GM23248 (cell line): Measurements from ENCODE around the gene KRTAP4-8. TPM values are rescaled to one million over a fixed set of nuclear protein-coding genes. Genes with fewer than 3 reads are reported as not detected.

Experiments used
- DNase-seq: peaks from one replicate; pipeline ENCODE4 v3.0.0-alpha.2; 2015
- H2AFZ ChIP-seq: fragments of 200-600 bp; sonication (generic); 2 replicates; pipeline ENCODE4 v1.6.1; 2016; ENCODE audit warnings: antibody characterized with exemption
- H3F3A ChIP-seq: fragments of 200-600 bp; sonication (generic); 2 replicates; pipeline ENCODE4 v1.6.1; 2016; ENCODE audit warnings: mild to moderate bottlenecking, antibody characterized with exemption, mixed run types; ENCODE audit not compliant: insufficient read depth
- H3K27ac ChIP-seq: fragments of 200-600 bp; sonication (generic); 2 replicates; pipeline ENCODE4 v1.5.1; 2016; ENCODE audit warnings: mild to moderate bottlenecking
- H3K27me3 ChIP-seq: fragments of 200-600 bp; sonication (generic); replicated peaks from 2 replicates; pipeline ENCODE4 v1.6.1; 2016; ENCODE audit warnings: mild to moderate bottlenecking; ENCODE audit not compliant: insufficient read depth
- H3K36me3 ChIP-seq: fragments of 200-600 bp; sonication (generic); 2 replicates; pipeline ENCODE4 v1.6.1; 2016; ENCODE audit warnings: low read depth, mild to moderate bottlenecking
- H3K4me1 ChIP-seq: fragments of 200-600 bp; sonication (generic); 2 replicates; pipeline ENCODE4 v1.6.1; 2016; ENCODE audit warnings: mild to moderate bottlenecking; ENCODE audit not compliant: insufficient read depth
- H3K4me2 ChIP-seq: fragments of 200-600 bp; sonication (generic); one replicate; pipeline ENCODE4 v1.6.1; 2016; ENCODE audit warnings: mild to moderate bottlenecking; ENCODE audit not compliant: unreplicated experiment
- H3K4me3 ChIP-seq: fragments of 200-600 bp; sonication (generic); 2 replicates; pipeline ENCODE4 v1.5.1; 2016; ENCODE audit warnings: mild to moderate bottlenecking
- H3K79me2 ChIP-seq: fragments of 200-600 bp; sonication (generic); 2 replicates; pipeline ENCODE4 v1.6.1; 2016; ENCODE audit warnings: mild to moderate bottlenecking; ENCODE audit not compliant: insufficient read depth
- H3K9ac ChIP-seq: fragments of 200-600 bp; sonication (generic); 2 replicates; pipeline ENCODE4 v1.6.1; 2016; ENCODE audit warnings: mild to moderate bottlenecking
- H3K9me2 ChIP-seq: fragments of 200-600 bp; sonication (generic); 2 replicates; pipeline ENCODE4 v1.6.1; 2016; ENCODE audit warnings: mixed run types, mild to moderate bottlenecking, moderate library complexity; ENCODE audit not compliant: insufficient read depth
- H3K9me3 ChIP-seq: fragments of 200-600 bp; sonication (generic); one replicate; pipeline ENCODE4 v1.6.1; 2017; ENCODE audit warnings: low read depth
- H4K20me1 ChIP-seq: fragments of 200-600 bp; sonication (generic); 2 replicates; pipeline ENCODE4 v1.6.0; 2016; ENCODE audit not compliant: insufficient read depth
- EZH2 ChIP-seq: fragments of 200-600 bp; sonication (generic); IDR thresholded peaks from 2 replicates; pipeline ENCODE4 v1.6.1; 2018; ENCODE audit warnings: antibody characterized with exemption, mild to moderate bottlenecking; ENCODE audit not compliant: insufficient read depth, poor library complexity, severe bottlenecking
- EZH2phosphoT487 ChIP-seq: fragments of 200-600 bp; sonication (generic); IDR thresholded peaks from 2 replicates; pipeline ENCODE4 v1.6.1; 2018; ENCODE audit warnings: antibody characterized with exemption, moderate library complexity, mild to moderate bottlenecking, low read depth; ENCODE audit not compliant: insufficient read depth
- WGBS, 2 experiments: methylation state at CpG; one replicate each; pipeline ENCODE4 v1.1.6; 2015 to 2017; ENCODE audit warnings: low lambda C conversion rate in 2 of 2, low coverage in 1 of 2; ENCODE audit errors: missing lambda C conversion rate in 2 of 2; 5-methylcytosine and 5-hydroxymethylcytosine counted together
- in situ Hi-C: fragments of 300-500 bp; cut with MboI; formaldehyde crosslinking; loops from 2 replicates; pipeline ENCODE4 v1.15.0; 2020
- polyA plus RNA-seq: library from polyadenylated mRNA; unstranded; fragments of >200 nt; fragmentation: Nextera tagmentation; extraction: Ambion mirVana; gene quantifications from 2 replicates; pipeline ENCODE4 v1.2.1, GENCODE V29; 2016
- total RNA-seq: library from RNA; depleted of rRNA; stranded (reverse); fragments of >200 nt; shearing (Covaris generic); gene quantifications from 2 replicates; pipeline ENCODE4 v1.2.3, GENCODE V29; 2014; rRNA removed

The KRTAP4-8 gene
- total RNA-seq (not detected in 2 replicates), polyA plus RNA-seq (0.20 TPM in 1 of 2 replicates, not detected in the other)

- no peaks in the 10 kb centered on the region for H3K27me3 ChIP-seq
- H3K9ac ChIP-seq: no peak within 1 kb of the TSS
- H3K4me2 ChIP-seq: peak within 1 kb of the TSS; percentile 65
- WGBS, 2 experiments: 56 to 59% methylated on average over 4 of the region's 4 CpGs
- no peak within 1 kb of the TSS for H2AFZ ChIP-seq
- H3K4me3 ChIP-seq: no peak within 1 kb of the TSS
- peak within 1 kb of the TSS; percentile 65 for H3K27ac ChIP-seq
- H3K9me3 ChIP-seq: no peaks in the 10 kb centered on the region
- no peaks in the 10 kb centered on the region for H4K20me1 ChIP-seq
- H3K79me2 ChIP-seq: no peaks in the 10 kb centered on the region
- peaks cover 26% of the 10 kb centered on the region for H3K4me1 ChIP-seq
- in situ Hi-C loops: no loop called here
- no peaks in the 10 kb centered on the region for H3K36me3 ChIP-seq
- H3K9me2 ChIP-seq: no peaks in the 10 kb centered on the region
- no peak for TF ChIP-seq EZH2
- no peak for TF ChIP-seq EZH2phosphoT487
- peaks cover 30% of the 10 kb centered on the region for H3F3A ChIP-seq
- no peak for DNase-seq
Observed at GRCh38 chr17:41098042-41098441, at the start of gene KRTAP4-8. KRTAP4-8 (minus strand) TSS chr17:41098142; CDS start chr17:41098084, 58 bp downstream.

- Histone ChIP-seq H3K27ac (no peak overlapping the region), H3K9me3 (no peaks in the 10 kb centered on the region), H4K20me1 (no peaks in the 10 kb centered on the region), H3K4me1 (peaks cover 13% of the 10 kb centered on the region), H3K27me3 (no peaks in the 10 kb centered on the region), H3K9me2 (no peaks in the 10 kb centered on the region), H3K79me2 (no peaks in the 10 kb centered on the region), H3K36me3 (no peaks in the 10 kb centered on the region), H3F3A (peaks cover 12% of the 10 kb centered on the region), H3K4me3 (no peak overlapping the region), H3K9ac (no peak overlapping the region), H2AFZ (no peak overlapping the region), H3K4me2 (no peak overlapping the region)
- in situ Hi-C loops: no loop called here
- no peak for DNase-seq
- TF ChIP-seq EZH2phosphoT487: no peak
- no peak for TF ChIP-seq EZH2
- WGBS, 2 experiments: 82 to 90% methylated on average over 2 of the region's 2 CpGs
Observed at GRCh38 chr17:41145261-41145660, 47.3 kb upstream of the KRTAP4-8 start.

- no peaks in the 10 kb centered on the region for H3K9me3 ChIP-seq
Observed at GRCh38 chr17:41144846-41145245, 46.9 kb upstream of the KRTAP4-8 start.

GRCh38 chr17:41141361-41141760 lies 43.4 kb upstream of the KRTAP4-8 start:
- no peaks in the 10 kb centered on the region for H3K27me3 ChIP-seq
- H2AFZ ChIP-seq: no peak overlapping the region
- H3F3A ChIP-seq: peaks cover 13% of the 10 kb centered on the region
- in situ Hi-C loops: no loop called here
- peaks cover 14% of the 10 kb centered on the region for H3K4me1 ChIP-seq
- H3K4me2 ChIP-seq: peak overlapping the region; percentile 38
- H4K20me1 ChIP-seq: no peaks in the 10 kb centered on the region
- DNase-seq: no peak
- no peaks in the 10 kb centered on the region for H3K9me3 ChIP-seq
- no peak for TF ChIP-seq EZH2phosphoT487
- no peak for TF ChIP-seq EZH2
- H3K79me2 ChIP-seq: no peaks in the 10 kb centered on the region
- H3K36me3 ChIP-seq: no peaks in the 10 kb centered on the region
- peak overlapping the region; percentile 83 for H3K27ac ChIP-seq
- H3K4me3 ChIP-seq: no peak overlapping the region
- H3K9me2 ChIP-seq: peaks cover 2% of the 10 kb centered on the region; the same call in 1 of the 2 replicates
- H3K9ac ChIP-seq: peak overlapping the region; percentile 10; the same call in 1 of the 2 replicates

More at GRCh38 chr17:41144846-41145245, 46.9 kb upstream of the KRTAP4-8 start:
- H3K9ac ChIP-seq: no peak overlapping the region
- H3K4me1 ChIP-seq: peaks cover 14% of the 10 kb centered on the region
- no peaks in the 10 kb centered on the region for H4K20me1 ChIP-seq
- no peak overlapping the region for H3K4me2 ChIP-seq
- in situ Hi-C loops: no loop called here
- TF ChIP-seq EZH2phosphoT487 (no peak), EZH2 (no peak)
- no peak overlapping the region for H3K4me3 ChIP-seq
- H3K9me2 ChIP-seq: no peaks in the 10 kb centered on the region
- WGBS, 2 experiments: 93 to 96% methylated on average over 1 of the region's 1 CpG
- H3F3A ChIP-seq: peaks cover 13% of the 10 kb centered on the region
- H3K27me3 ChIP-seq: no peaks in the 10 kb centered on the region
- DNase-seq: no peak
- no peaks in the 10 kb centered on the region for H3K79me2 ChIP-seq
- no peaks in the 10 kb centered on the region for H3K36me3 ChIP-seq
- H3K27ac ChIP-seq: no peak overlapping the region
- H2AFZ ChIP-seq: no peak overlapping the region
